ENCODE data around the gene ADAM15.

Gene ADAM15

DNA sequence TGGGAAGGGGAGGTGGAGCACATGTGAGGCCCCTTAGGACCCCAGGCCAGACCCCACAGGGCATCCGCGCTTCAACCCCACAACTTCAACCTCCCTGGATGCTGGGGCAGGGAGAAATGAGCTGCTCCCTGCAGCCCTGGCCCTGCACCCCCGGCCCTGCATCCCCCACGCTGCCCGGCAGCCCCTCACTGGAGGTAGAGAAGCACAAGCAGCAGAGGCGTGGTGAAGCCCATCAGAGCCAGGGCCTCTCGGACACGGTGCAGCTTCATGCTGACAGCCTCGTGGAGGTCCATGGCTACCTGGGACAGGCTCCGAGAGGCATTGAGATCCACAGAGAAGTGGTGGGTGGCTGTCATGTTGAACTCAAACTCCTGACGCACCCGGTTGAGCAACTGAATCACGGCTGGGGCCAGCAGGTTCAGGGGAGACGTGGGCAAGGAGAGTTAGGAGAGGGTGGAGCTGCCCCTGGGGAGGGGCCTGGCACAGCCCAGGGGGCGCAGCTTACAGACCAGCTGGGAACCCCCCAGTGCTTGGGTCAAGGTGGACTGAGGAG lies 20.8 kb upstream of the ADAM15 start:
- Histone ChIP-seq H3K79me2 (no peaks in the 10 kb centered on the region), H3K36me3 (ENCODE audit: control insufficient read depth, insufficient read depth, low read length) (no peaks in the 10 kb centered on the region), H3K4me3 (ENCODE audit: low read depth, low read length) (no peak overlapping the region), H2AFZ (no peak overlapping the region), H3K9me3 (ENCODE audit: control insufficient read depth, low read length) (no peaks in the 10 kb centered on the region), H3K27me3 (ENCODE audit: control insufficient read depth, insufficient read depth, low read length) (no peaks in the 10 kb centered on the region), H3K27ac (no peak overlapping the region), H3K9ac (no peak overlapping the region), H3K4me1 (no peaks in the 10 kb centered on the region), H3K4me2 (ENCODE audit: low read length) (no peak overlapping the region)
- TF ChIP-seq, protein P1, sequence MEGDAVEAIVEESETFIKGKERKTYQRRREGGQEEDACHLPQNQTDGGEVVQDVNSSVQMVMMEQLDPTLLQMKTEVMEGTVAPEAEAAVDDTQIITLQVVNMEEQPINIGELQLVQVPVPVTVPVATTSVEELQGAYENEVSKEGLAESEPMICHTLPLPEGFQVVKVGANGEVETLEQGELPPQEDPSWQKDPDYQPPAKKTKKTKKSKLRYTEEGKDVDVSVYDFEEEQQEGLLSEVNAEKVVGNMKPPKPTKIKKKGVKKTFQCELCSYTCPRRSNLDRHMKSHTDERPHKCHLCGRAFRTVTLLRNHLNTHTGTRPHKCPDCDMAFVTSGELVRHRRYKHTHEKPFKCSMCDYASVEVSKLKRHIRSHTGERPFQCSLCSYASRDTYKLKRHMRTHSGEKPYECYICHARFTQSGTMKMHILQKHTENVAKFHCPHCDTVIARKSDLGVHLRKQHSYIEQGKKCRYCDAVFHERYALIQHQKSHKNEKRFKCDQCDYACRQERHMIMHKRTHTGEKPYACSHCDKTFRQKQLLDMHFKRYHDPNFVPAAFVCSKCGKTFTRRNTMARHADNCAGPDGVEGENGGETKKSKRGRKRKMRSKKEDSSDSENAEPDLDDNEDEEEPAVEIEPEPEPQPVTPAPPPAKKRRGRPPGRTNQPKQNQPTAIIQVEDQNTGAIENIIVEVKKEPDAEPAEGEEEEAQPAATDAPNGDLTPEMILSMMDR (IDR thresholded peaks at IDR 0.05): no peak

DNA sequence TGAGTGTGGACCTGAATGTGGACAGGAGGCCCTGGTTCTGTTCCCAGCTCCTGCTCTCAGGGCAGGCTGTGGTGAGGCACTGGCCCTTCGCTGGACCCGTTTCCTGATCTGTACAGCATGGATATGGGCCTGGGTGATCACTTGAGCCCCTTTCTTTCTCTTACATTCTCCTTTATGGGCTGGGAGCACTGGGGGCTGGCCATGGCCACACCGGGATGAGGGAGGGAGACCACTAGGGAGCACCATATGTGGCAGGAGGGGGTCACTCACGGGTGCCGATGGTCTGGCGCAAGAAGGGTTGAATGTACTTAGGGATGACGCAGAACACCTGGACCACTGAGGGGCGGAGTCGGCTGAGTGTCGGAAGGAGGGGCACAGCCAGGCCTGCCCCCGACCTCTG lies 20.2 kb upstream of the ADAM15 start:
- no peaks in the 10 kb centered on the region for H3K9me3 ChIP-seq (ENCODE audit: control insufficient read depth, low read length)
- H3K4me1 ChIP-seq: no peaks in the 10 kb centered on the region
- H3K4me3 ChIP-seq (ENCODE audit: low read depth, low read length): no peak overlapping the region
- no peaks in the 10 kb centered on the region for H3K27me3 ChIP-seq (ENCODE audit: control insufficient read depth, insufficient read depth, low read length)
- no peaks in the 10 kb centered on the region for H3K79me2 ChIP-seq
- no peak overlapping the region for H2AFZ ChIP-seq
- H3K4me2 ChIP-seq (ENCODE audit: low read length): no peak overlapping the region
- no peak overlapping the region for H3K27ac ChIP-seq
- no peaks in the 10 kb centered on the region for H3K36me3 ChIP-seq (ENCODE audit: control insufficient read depth, insufficient read depth, low read length)
- TF ChIP-seq, protein P1 (IDR thresholded peaks at IDR 0.05): no peak
- no peak overlapping the region for H3K9ac ChIP-seq

DNA sequence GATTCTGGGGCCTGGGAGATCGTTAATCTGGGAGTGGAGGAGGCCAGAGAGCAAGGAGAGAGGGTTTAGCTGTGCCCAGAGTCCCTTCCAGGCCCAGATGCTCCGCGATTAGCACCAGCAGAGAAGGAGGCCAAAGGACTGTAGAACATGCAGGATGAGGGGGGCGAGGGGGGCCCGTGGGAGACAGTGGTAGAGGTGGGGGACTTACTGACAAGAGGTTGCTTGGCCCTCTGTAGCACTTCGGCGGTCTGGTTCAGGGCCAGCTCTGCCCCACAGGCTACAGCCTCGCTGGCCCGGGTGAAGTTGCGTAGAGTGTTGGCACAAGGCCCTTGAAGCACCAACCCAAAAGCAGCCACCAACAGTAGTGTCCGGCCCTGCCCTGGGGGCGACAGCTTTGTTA lies 18.2 kb upstream of the ADAM15 start:
- Histone ChIP-seq H3K27me3 (ENCODE audit: control insufficient read depth, insufficient read depth, low read length) (no peaks in the 10 kb centered on the region), H3K4me3 (ENCODE audit: low read depth, low read length) (no peak overlapping the region), H3K4me2 (ENCODE audit: low read length) (no peak overlapping the region), H3K9ac (no peak overlapping the region), H3K4me1 (no peaks in the 10 kb centered on the region), H3K27ac (no peak overlapping the region), H3K36me3 (ENCODE audit: control insufficient read depth, insufficient read depth, low read length) (no peaks in the 10 kb centered on the region), H3K79me2 (no peaks in the 10 kb centered on the region), H2AFZ (no peak overlapping the region), H3K9me3 (ENCODE audit: control insufficient read depth, low read length) (no peaks in the 10 kb centered on the region)
- TF ChIP-seq, protein P1 (IDR thresholded peaks at IDR 0.05): no peak

DNA sequence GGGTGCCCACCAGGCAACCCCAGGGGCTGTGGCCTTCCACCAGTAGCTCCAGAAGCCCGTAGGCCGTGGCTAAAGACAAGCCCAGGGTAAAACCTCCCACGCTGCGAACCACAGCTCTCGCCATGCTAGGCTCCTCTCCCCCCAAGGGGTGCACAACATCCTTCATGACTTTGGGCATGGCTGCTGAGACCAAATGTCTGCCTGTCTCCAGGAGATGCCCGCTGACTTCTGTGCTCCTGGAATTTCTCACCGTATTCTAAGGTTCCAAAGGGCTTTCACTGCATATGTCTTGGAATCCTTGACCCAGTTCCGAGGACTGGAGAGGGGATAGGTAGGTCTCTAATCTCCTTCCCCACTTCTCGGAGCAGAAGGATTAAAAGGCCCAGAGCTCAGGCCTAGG lies 17.6 kb upstream of the ADAM15 start, which contains the start of the genes DCST1 and DCST2:
TSS of gene DCST1 (plus strand) at position 301 of the 400 bp plus-strand sequence. CDS start 213 bp downstream, outside the sequence.
TSS of gene DCST2 (minus strand) at position 258 of the 400 bp plus-strand sequence. CDS start at position 178, 80 bp downstream.
- no peaks in the 10 kb centered on the region for H3K36me3 ChIP-seq (ENCODE audit: control insufficient read depth, insufficient read depth, low read length)
- no peaks in the 10 kb centered on the region for H3K27me3 ChIP-seq (ENCODE audit: control insufficient read depth, insufficient read depth, low read length)
- H3K4me3 ChIP-seq (ENCODE audit: low read depth, low read length): no peak within 1 kb of the TSS
- H3K27ac ChIP-seq: no peak within 1 kb of the TSS
- no peaks in the 10 kb centered on the region for H3K4me1 ChIP-seq
- H3K4me2 ChIP-seq (ENCODE audit: low read length): no peak within 1 kb of the TSS
- H3K79me2 ChIP-seq: no peaks in the 10 kb centered on the region
- H2AFZ ChIP-seq: no peak within 1 kb of the TSS
- TF ChIP-seq, protein P1 (IDR thresholded peaks at IDR 0.05): no peak
- no peak within 1 kb of the TSS for H3K9ac ChIP-seq
- H3K9me3 ChIP-seq (ENCODE audit: control insufficient read depth, low read length): no peaks in the 10 kb centered on the region
